HG03457 (cell line): ENCODE results near the gene KRTAP3-3.

ENCODE experiments used
- ATAC-seq: cut with Tn5 transposase; IDR thresholded peaks from one replicate; pipeline ENCODE4 v1.9.1; 2021; ENCODE audit warnings: moderate number of reproducible peaks; ENCODE audit not compliant: unreplicated experiment

Gene KRTAP3-3

DNA sequence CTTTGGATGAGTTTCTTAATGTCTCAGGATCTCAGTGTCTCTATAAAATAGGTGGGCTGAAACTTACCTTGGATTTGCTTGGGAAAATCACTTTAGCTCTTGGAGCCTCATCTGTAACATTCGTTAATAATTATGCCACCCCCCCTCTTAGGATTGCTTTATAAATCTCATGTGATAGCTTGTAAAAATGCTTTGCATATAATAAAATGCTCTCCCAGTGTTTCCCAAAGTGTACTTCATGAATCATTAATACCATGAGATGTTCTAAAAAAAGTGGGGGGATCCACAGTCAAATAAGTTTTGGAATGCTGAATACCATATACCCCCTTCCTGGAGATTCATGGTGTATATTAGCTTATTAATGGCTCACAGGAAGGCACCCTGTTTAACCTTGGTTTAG is 32.4 kb downstream of the KRTAP3-3 start:
- no peak for ATAC-seq

DNA sequence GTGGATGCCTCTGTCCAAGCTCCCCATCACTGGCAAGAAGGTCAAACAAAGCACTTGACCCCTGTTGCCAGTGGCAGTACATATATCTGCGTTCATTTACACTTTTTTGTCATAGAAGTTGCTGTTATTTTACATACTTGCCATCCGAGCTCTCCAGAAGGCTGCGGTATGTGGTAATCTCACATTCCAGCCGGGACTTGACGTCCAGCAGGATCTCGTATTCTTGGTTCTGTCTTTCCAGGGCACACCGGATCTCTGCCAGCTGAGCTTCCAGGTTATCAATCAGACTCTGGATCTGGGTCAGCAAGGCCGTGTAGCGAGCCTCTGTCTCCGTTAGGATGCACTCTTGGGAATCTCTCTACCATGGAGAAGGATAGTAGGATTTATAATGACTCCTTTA is 33.8 kb downstream of the KRTAP3-3 start:
- no peak for ATAC-seq

DNA sequence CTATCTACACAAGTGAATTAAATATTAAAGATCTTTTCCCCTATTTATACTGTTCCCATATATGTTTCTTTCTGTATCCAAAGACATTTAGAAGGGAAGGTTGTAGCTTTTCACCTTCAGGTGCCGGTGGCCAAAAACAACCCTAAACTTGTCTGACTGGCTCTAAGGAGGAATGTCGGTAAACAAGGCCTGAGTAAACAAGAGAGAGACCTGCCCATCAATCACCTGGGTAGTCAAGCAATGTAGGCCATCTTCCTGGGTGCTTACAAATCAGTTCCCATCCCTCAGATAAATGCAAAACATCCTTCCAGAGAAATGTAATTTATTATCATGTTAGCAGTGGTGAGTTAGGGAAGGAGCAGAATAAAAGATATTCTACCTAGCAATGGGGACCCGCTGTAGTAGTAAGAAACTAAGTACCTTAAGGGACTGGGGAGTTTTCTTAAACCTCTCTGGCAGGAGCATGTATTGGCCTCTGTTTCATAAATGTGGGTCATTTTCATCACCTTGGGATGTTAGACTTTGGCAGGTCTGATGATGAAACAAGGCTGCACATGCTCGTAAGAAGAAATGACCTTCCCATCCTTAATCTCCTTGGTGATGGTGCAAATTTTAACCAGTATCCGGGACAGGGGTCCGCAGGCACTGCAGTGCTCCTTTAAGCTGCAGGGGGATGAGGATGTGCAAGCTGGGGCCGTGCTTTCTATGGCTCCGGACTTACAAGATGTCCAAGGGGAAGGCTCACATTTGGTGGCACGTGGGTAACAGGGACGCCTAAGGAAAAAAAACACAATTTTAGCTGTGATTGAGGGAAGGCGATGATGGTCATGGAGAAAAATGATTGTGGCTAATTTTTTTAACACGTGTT is 35.6 kb downstream of the KRTAP3-3 start:
- ATAC-seq = no peak

DNA sequence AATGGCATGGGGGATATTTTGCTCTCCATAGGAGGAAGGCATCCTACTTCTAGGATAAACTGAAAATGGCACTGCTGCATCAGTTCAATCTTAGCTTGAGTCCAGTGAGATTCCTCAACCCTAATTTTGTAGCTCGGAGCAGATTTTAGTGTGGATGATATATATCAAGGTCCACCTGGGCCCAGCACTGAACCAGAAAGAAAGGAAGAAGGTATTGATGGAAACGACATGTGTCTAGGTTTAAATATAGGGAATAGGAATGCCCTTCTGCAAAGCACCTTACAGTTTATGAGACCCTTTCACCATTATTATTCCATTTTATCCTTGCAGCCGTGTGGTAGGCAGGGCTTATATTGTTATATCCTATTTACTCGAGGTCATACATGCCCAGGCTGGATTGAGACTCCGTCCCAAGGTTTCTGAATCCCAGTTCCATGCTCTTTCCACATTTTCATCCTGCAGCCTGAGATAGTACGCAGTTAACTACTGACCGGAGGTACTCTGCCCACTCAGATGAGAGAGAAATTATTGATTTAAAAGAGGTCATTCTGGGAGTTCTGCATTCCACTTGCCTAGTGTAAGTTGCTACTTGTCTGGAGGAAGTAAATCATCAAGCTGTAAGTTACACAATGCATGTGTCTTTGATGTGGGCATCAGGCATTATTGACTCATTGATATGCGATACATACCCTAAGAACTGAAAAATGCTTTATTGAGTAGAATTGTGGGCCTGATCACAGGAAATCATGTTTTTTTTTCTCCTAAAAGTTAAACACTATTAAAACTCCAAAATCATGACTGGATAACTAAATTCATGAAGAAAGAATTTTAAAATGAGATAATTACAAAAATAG is 37.3 kb downstream of the KRTAP3-3 start:
- no peak for ATAC-seq

DNA sequence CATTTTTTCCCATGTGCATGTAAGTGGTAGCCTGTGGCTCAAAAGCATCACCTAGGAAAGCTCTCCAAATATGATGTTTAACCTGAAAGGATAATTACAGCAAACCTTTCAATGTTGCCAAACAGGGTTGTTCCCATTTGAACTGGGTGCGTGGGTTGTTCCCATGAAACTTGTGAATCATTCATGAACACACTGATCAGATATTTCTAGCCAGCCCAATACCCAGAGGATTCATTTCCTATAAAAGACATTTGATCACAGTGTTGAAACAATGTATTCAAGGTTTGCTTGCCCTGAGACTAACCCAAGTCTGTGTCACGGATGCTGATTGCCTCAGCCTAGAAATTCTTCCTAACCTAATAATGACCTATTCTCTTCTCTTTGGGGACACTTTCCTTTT is 40.1 kb downstream of the KRTAP3-3 start:
- ATAC-seq = no peak

DNA sequence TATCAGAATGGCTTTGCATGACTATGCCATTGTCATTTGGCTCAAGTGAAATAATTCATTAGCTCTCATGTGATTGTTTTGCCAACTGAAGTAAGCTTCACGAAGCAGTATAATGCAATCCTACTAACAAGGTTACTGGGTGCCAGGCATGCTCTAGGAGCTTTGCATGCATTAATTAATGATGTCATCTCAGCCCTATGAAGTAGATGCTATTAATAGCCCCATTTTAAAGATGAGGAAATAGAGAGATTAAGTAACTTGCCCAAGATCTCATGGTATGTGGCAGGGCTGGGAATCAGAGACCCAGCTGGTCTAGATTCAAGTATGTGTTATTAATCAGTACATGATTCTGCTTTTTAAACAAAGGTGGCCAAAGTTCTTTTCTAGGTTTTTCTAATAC is 41.3 kb downstream of the KRTAP3-3 start:
- no peak for ATAC-seq

DNA sequence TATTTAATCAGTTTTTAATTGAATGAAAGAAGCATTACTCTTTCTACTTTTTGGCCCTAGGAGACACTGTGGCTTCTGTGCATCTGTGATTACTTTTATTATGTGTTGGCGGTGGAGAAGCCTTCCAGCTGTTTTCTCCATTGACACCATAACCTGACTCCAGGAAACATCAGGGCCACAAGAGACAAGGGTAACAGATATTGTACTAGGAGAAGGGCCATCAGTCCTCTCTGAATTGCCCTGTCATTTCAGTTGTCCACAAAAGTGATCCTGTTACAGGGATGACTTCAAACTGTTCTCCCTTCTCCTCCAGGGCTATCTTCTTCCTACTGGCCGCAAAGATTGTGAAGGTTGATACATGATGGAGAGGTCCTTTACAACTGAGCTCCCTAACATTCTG is 41.8 kb downstream of the KRTAP3-3 start:
- ATAC-seq = no peak

DNA sequence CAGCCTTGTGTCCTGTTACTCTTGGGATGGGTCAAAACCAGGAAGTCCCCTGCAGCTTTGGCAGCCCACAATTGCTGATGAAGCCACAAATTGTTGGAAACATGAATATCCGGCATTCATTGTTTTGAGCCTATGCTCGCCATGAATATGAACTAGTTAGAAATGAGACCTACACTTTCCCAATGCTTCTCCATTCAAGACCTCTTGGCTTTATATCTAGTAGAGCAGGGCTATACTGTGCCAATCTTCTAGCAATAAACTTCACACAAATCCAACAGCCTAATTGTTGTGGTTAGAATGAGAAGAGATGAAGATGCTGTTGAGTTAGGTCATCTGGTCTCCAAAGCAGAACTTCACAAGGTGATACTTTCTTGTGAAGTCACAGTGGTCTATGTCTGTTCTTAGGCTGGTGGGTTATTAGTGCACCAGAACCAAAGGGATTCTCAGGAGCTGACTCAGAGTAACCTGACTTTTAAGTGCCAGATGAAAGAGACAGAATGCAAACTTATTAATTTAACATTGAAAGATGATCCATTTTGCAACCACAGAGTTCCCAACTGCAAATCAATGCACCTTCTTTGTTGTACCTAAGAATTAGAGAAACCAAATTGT is 42.8 kb downstream of the KRTAP3-3 start:
- ATAC-seq = no peak

DNA sequence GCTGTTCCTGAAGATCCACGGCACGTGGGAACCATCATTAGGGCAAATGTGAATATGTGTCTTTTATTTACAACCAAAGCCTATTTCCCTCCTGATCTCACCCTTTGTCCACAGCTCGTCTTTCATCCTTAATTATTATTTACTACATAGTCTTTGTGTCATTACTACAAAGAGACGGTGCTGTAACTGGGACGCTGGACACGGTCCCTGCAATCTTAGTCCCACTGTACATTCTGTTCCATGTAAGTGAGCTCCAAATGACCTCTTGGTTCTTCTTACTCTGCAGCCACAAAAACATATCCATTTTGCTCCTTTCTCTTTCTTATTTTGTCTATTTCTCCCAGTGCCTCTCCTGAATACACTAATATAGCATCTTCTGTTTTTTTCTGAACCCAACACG is 43.8 kb downstream of the KRTAP3-3 start:
- ATAC-seq = no peak

DNA sequence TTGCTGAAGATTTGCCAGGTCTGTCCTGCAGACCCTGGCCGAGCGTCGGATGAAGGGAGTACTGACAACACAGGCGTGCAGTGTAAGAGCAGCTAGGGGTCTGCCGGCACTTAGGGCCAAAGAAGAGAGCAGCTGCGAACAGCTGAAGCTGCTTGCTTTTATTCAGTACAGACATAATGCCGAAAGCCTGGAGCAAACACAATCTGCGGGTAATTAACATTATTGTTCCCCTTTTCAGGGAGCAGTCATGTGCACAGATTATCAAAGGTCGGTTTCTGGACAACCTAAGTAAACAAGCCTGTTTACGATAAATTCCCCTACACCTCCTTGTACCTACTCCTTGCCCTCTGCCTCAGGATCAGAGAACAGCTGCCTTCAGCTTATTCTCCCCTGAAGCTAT is 44.5 kb downstream of the KRTAP3-3 start:
- ATAC-seq = no peak

DNA sequence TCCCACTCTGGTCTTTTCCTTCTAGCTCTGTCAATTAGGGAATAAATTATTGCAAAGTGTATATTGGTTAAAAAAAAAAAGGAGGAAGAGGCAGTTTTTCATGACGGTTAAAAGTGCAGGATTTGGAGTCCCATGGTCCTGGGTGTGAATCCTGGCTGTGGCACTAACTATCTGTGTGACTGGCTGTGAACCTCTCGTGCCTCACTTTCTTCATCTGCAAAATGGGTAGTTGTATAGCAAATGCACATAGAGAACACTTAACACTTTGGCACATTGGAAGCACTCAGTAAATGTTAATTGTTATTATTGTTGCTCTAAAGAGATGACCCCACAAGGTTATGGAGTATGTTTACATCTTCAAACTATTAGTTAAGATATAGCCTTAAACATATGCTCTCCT is 46.0 kb downstream of the KRTAP3-3 start:
- ATAC-seq = no peak

DNA sequence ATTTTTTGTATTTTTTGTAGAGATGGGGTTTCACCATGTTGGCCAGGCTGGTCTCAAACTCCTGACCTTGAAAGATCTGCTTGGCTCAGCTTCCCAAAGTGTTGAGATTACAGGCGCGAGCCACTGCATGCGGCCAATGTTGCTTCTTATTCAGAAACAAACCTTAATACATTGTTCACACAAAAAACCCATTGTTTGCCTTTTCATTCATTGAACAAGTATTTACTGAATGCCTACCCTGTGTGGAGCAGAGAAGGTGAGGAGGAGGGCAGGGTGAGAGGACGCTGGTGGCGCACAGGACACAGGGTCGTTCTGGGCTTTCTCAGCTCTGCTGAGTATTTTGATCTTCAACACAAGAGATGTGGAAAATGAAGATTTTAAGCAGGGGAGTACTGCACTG is 48.5 kb downstream of the KRTAP3-3 start:
- ATAC-seq = no peak

DNA sequence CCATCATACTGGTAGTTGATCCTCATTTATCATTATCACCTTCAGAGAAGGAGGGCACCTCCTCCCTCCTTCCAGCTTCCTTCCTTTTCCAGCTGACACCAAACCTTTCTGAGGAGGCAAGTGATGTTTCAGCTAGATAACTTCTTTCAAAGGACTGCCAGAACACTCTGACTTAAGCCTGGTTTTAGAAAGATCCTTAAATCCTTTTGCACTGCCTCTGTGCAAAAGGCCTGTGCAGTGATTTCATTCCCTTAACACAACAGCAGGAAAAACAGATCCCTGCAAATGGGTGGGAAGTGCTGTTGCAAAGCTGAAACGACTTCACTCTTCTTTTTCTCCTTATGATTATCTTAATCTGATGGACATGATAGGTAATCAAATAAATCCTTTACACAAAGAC is 49.4 kb downstream of the KRTAP3-3 start:
- ATAC-seq = no peak
